Measurements from ENCODE around the gene PPFIA4. TPM values are rescaled to one million over a fixed set of nuclear protein-coding genes. Genes with fewer than 3 reads are reported as not detected.

PPFIA4 gene
- total RNA-seq, 1 donor from 2014 or later = 14.7 TPM

DNA sequence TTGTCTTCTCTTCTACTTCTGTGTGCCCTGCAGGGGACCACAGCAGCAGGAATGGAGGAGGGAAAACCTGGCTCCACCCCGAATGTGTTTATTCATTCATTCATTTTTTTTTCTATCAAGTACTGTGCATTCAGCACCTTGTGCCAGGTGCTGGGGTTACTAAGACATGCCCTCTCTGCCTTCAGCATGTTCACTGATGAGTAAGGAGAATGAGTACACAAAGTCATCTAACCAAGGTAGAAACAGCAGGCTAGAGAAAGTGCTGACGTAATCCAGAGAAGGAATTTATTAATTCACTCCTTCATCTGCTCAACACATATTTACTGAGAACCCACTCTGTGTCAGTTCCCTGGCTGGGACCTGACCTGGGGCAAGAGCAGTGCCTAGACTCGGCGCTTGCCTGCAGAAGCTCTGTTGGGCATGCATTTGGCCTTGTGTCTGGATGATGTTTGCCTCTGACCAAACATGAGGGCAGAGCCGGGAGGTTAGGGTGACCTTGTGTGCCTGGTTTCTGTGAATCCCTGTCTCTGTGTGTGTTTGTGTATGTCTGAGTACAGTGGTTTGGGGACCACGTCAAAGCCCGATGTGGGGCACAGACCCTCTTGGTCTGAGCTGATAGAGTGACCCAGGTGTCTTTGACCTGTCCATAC, 62.8 kb downstream of the PPFIA4 start:
- Mint-ChIP-seq H3K9me3 (ENCODE audit: low read depth) (no peaks in the 10 kb centered on the region), H3K4me1 (ENCODE audit: low read depth) (peaks cover 5% of the 10 kb centered on the region), H3K27me3 (ENCODE audit: low read depth) (peaks cover 46% of the 10 kb centered on the region), H3K27ac (ENCODE audit: unreplicated experiment) (no peak overlapping the region), H3K36me3 (ENCODE audit: low read depth) (peaks cover 2% of the 10 kb centered on the region), H3K4me3 (ENCODE audit: unreplicated experiment) (no peak overlapping the region)
- TF ChIP-seq, protein P1, sequence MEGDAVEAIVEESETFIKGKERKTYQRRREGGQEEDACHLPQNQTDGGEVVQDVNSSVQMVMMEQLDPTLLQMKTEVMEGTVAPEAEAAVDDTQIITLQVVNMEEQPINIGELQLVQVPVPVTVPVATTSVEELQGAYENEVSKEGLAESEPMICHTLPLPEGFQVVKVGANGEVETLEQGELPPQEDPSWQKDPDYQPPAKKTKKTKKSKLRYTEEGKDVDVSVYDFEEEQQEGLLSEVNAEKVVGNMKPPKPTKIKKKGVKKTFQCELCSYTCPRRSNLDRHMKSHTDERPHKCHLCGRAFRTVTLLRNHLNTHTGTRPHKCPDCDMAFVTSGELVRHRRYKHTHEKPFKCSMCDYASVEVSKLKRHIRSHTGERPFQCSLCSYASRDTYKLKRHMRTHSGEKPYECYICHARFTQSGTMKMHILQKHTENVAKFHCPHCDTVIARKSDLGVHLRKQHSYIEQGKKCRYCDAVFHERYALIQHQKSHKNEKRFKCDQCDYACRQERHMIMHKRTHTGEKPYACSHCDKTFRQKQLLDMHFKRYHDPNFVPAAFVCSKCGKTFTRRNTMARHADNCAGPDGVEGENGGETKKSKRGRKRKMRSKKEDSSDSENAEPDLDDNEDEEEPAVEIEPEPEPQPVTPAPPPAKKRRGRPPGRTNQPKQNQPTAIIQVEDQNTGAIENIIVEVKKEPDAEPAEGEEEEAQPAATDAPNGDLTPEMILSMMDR (IDR thresholded peaks at IDR 0.05) = no peak
- no peak for DNase-seq (ENCODE audit: low spot score)

DNA sequence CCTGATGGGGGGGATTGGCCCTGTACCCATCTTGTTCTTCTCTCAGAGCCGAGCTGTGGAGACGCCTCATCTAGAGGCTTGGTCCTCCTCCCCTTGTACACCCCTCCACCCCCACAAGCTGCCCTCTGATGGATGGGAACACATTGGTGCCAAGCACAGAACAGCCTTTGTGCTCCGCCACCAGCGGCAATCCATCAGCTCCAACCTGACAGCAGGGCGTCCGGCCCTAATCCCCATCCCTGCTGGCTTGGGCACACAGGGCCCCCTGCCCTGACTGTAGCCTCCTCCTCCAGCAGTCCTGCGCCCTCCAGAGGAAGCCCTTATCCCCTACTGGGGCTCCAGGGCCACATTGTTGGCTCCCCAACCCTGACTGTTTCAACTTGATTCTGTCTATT, 63.4 kb downstream of the PPFIA4 start:
- DNase-seq (ENCODE audit: low spot score) = no peak
- peaks cover 5% of the 10 kb centered on the region for H3K4me1 Mint-ChIP-seq (ENCODE audit: low read depth)
- H3K9me3 Mint-ChIP-seq (ENCODE audit: low read depth) = peaks cover 4% of the 10 kb centered on the region
- TF ChIP-seq, protein P1 (IDR thresholded peaks at IDR 0.05) = no peak
- peaks cover 5% of the 10 kb centered on the region for H3K36me3 Mint-ChIP-seq (ENCODE audit: low read depth)
- H3K4me3 Mint-ChIP-seq (ENCODE audit: unreplicated experiment) = no peak overlapping the region
- no peak overlapping the region for H3K27ac Mint-ChIP-seq (ENCODE audit: unreplicated experiment)
- H3K27me3 Mint-ChIP-seq (ENCODE audit: low read depth) = peaks cover 48% of the 10 kb centered on the region

DNA sequence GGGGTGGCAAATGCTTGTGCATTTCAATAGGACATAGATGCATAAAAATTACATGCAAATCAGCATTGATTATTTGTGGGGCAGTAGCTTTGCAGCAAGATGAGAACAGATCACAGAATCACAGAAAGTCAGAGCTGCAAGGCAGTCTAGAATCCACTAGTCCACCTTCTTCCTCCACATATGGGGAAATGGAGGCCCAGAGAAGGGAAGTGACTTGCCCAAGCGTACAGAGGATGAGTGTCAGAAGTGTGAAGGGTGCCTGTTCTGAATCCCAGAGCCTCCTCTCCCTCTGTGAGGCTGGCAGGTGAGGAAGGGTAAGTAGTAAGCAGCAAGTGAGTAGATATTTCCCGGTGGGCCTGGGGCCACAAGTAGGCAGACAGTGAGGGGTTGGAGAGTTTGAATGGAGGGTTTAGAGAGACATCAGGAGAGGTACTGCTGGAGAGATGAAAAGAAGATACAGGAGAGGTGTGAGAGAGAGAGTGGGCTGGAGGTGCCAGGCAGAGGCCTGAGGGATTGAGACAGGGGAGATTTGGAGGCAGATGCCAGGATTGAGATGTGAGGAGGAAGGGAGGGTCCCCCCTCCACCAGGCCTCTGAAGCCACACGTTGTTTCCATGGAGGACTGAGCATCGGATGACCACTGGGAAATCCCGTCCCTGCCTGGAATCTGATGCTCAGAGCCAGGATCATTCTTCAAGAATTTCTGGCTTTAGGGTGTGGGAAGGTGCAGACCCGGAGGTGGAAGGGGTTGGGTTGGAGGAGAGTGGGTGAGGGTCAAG, 64.3 kb downstream of the PPFIA4 start:
- H3K9me3 Mint-ChIP-seq (ENCODE audit: low read depth) = peaks cover 14% of the 10 kb centered on the region
- H3K4me1 Mint-ChIP-seq (ENCODE audit: low read depth) = peaks cover 5% of the 10 kb centered on the region
- DNase-seq (ENCODE audit: low spot score) = no peak
- peaks cover 54% of the 10 kb centered on the region for H3K27me3 Mint-ChIP-seq (ENCODE audit: low read depth)
- peaks cover 12% of the 10 kb centered on the region for H3K36me3 Mint-ChIP-seq (ENCODE audit: low read depth)
- no peak overlapping the region for H3K4me3 Mint-ChIP-seq (ENCODE audit: unreplicated experiment)
- TF ChIP-seq, protein P1 (IDR thresholded peaks at IDR 0.05) = no peak
- no peak overlapping the region for H3K27ac Mint-ChIP-seq (ENCODE audit: unreplicated experiment)

DNA sequence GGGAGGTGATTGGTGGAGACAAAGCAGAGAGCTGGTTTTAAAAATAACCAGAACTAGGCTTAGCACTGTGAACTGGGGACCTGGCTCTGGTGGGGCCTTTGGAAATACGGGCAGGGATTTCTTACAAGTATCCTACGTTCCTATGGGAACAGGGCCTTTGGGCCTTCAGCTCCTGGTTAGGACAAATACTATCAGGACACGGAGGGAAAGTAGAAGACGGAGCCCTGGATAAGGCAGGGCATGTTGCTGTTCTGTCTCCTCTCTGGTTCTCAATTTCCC, 64.8 kb downstream of the PPFIA4 start:
- Mint-ChIP-seq H3K36me3 (ENCODE audit: low read depth) (peaks cover 12% of the 10 kb centered on the region), H3K27me3 (ENCODE audit: low read depth) (peaks cover 56% of the 10 kb centered on the region), H3K27ac (ENCODE audit: unreplicated experiment) (no peak overlapping the region), H3K4me1 (ENCODE audit: low read depth) (peaks cover 5% of the 10 kb centered on the region), H3K9me3 (ENCODE audit: low read depth) (peaks cover 19% of the 10 kb centered on the region), H3K4me3 (ENCODE audit: unreplicated experiment) (no peak overlapping the region)
- no peak for DNase-seq (ENCODE audit: low spot score)
- TF ChIP-seq, protein P1 (IDR thresholded peaks at IDR 0.05) = no peak

DNA sequence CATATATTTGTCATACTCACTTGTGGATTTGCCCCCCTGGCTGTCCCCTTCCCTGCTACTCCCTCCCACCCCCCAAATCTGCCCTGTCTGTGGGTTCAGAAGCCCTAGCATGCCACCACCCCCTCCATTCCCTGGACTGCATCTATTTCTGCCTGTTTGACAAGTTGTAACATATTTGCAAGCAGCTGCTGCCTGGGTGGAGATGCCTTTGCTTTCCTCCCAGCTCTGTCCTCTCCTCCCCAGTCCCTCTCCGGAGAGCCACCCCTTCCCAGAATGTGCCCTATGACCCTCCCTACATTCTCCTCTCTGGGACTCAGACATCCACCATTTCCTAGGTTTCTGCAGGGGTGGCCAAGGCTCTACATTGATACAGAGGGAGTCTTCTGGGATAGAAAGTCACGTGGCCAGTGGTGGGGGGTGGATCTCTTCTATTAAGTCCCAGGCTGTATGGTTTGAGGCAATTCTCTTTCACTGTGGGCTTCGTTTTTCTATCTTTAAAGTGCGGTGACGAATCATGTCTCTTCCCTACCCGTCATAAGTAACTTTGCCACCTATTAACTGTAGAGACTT, 65.6 kb downstream of the PPFIA4 start:
- DNase-seq (ENCODE audit: low spot score) = no peak
- H3K27me3 Mint-ChIP-seq (ENCODE audit: low read depth) = peaks cover 56% of the 10 kb centered on the region

More for the DNA sequence above, 65.6 kb downstream of the PPFIA4 start:
- H3K4me3 Mint-ChIP-seq (ENCODE audit: unreplicated experiment) = no peak overlapping the region
- peaks cover 12% of the 10 kb centered on the region for H3K36me3 Mint-ChIP-seq (ENCODE audit: low read depth)
- H3K27ac Mint-ChIP-seq (ENCODE audit: unreplicated experiment) = no peak overlapping the region
- TF ChIP-seq, protein P1 (IDR thresholded peaks at IDR 0.05) = no peak
- peaks cover 5% of the 10 kb centered on the region for H3K4me1 Mint-ChIP-seq (ENCODE audit: low read depth)
- H3K9me3 Mint-ChIP-seq (ENCODE audit: low read depth) = peaks cover 20% of the 10 kb centered on the region

All from chondrocyte (in vitro differentiated cells).